NT2/D1 (cell line): Measurements from ENCODE around the gene ABT1.
A peak's percentile ranks its signal among the peaks of the same experiment; 100 is the strongest.
"Not testable (repeated sequence)": the region's sequence is repeated elsewhere in the genome, so short reads cannot be mapped to it uniquely, and the experiment has no call there.

ENCODE experiments used
- DNase-seq: peaks from one replicate; pipeline ENCODE4 v3.0.0-alpha.2; 2011; ENCODE audit warnings: low read depth, low spot score
- H3K27me3 ChIP-seq: 2 replicates; pipeline ENCODE4 v1.6.0; 2011; ENCODE audit warnings: mild to moderate bottlenecking; ENCODE audit not compliant: insufficient read length, insufficient read depth
- H3K36me3 ChIP-seq: 2 replicates; pipeline ENCODE4 v1.6.1; 2011; ENCODE audit warnings: mild to moderate bottlenecking, low read length, mixed read lengths; ENCODE audit not compliant: insufficient read depth, insufficient read length
- H3K4me1 ChIP-seq: 2 replicates; pipeline ENCODE4 v1.5.1; 2011; ENCODE audit not compliant: insufficient read depth, insufficient read length
- H3K4me3 ChIP-seq: 2 replicates; pipeline ENCODE4 v1.5.1; 2011; ENCODE audit warnings: low read depth; ENCODE audit not compliant: insufficient read length
- H3K9ac ChIP-seq: 2 replicates; pipeline ENCODE4 v1.6.0; 2011; ENCODE audit warnings: low read depth; ENCODE audit not compliant: insufficient read length
- H3K9me3 ChIP-seq: 2 replicates; pipeline ENCODE4 v1.5.1; 2011; ENCODE audit warnings: mild to moderate bottlenecking, low read length; ENCODE audit not compliant: insufficient read depth
- SUZ12 ChIP-seq: IDR thresholded peaks from 2 replicates; pipeline ENCODE4 v1.6.1; 2011; ENCODE audit not compliant: insufficient read length, insufficient read depth; ENCODE audit errors: extremely low read depth
- YY1 ChIP-seq: IDR thresholded peaks from 2 replicates; pipeline ENCODE4 v1.6.1; 2011; ENCODE audit not compliant: insufficient read length, insufficient read depth
- ZNF274 ChIP-seq: IDR thresholded peaks from 2 replicates; pipeline ENCODE4 v1.6.1; 2011; ENCODE audit warnings: mild to moderate bottlenecking, low read depth, low read length

ABT1 gene

GRCh38 chr6:26596579-26597388 lies at the start of gene ABT1:
Gene ABT1, plus strand, starts transcription at chr6:26596953. Its CDS starts 30 bp downstream, at chr6:26596983.
- no peaks in the 10 kb centered on the region for H3K27me3 ChIP-seq
- no peaks in the 10 kb centered on the region for H3K9me3 ChIP-seq
- H3K36me3 ChIP-seq, result peaks cover 26% of the 10 kb centered on the region
- peak; percentile 93 for DNase-seq
- H3K4me3 ChIP-seq, result peak within 1 kb of the TSS; percentile 92
- peak within 1 kb of the TSS; percentile 95 for H3K9ac ChIP-seq
- peaks cover 2% of the 10 kb centered on the region for H3K4me1 ChIP-seq
- TF ChIP-seq SUZ12 (no peak), ZNF274 (no peak), YY1 (peak; percentile 57)

GRCh38 chr6:26547363-26547762 lies 49.4 kb upstream of the ABT1 start:
- not testable (repeated sequence) for DNase-seq, H3K4me1 ChIP-seq, H3K4me3 ChIP-seq, H3K27me3 ChIP-seq, H3K9ac ChIP-seq, H3K9me3 ChIP-seq
- peaks cover 18% of the 10 kb centered on the region for H3K36me3 ChIP-seq

GRCh38 chr6:26550250-26550993 lies 46.3 kb upstream of the ABT1 start:
- Histone ChIP-seq H3K36me3 (peaks cover 6% of the 10 kb centered on the region), H3K9me3 (no peaks in the 10 kb centered on the region), H3K9ac (no peak overlapping the region), H3K4me1 (no peaks in the 10 kb centered on the region), H3K27me3 (no peaks in the 10 kb centered on the region), H3K4me3 (peak overlapping the region; percentile 19)
- TF ChIP-seq SUZ12, result no peak
- peak; percentile 32 for TF ChIP-seq YY1
- DNase-seq, result no peak

- Histone ChIP-seq H3K4me1 (no peaks in the 10 kb centered on the region), H3K36me3 (no peaks in the 10 kb centered on the region), H3K4me3 (no peak overlapping the region), H3K9ac (no peak overlapping the region), H3K9me3 (no peaks in the 10 kb centered on the region), H3K27me3 (no peaks in the 10 kb centered on the region)
- TF ChIP-seq YY1 (no peak), SUZ12 (no peak), ZNF274 (no peak)
- no peak for DNase-seq
These were observed 44.5 kb upstream of the ABT1 start for GRCh38 chr6:26552205-26552604.

- Histone ChIP-seq H3K27me3 (no peaks in the 10 kb centered on the region), H3K9me3 (no peaks in the 10 kb centered on the region), H3K36me3 (no peaks in the 10 kb centered on the region), H3K4me3 (peak overlapping the region; percentile 70), H3K4me1 (no peaks in the 10 kb centered on the region), H3K9ac (no peak overlapping the region)
- TF ChIP-seq ZNF274, result no peak
- TF ChIP-seq YY1, result no peak
- no peak for DNase-seq
These were observed 44.0 kb upstream of the ABT1 start for GRCh38 chr6:26552640-26553188.

- DNase-seq, result no peak
- Histone ChIP-seq H3K4me3 (peak overlapping the region; percentile 70), H3K9ac (peak overlapping the region; percentile 36), H3K4me1 (no peaks in the 10 kb centered on the region), H3K27me3 (no peaks in the 10 kb centered on the region), H3K36me3 (no peaks in the 10 kb centered on the region), H3K9me3 (no peaks in the 10 kb centered on the region)
- TF ChIP-seq SUZ12 (no peak), ZNF274 (no peak), YY1 (no peak)
These were observed 43.5 kb upstream of the ABT1 start for GRCh38 chr6:26553264-26553634.

GRCh38 chr6:26553635-26554446 lies 42.9 kb upstream of the ABT1 start:
- peak overlapping the region; percentile 66 for H3K9ac ChIP-seq
- H3K9me3 ChIP-seq, result no peaks in the 10 kb centered on the region
- H3K36me3 ChIP-seq, result no peaks in the 10 kb centered on the region
- DNase-seq, result no peak
- H3K4me3 ChIP-seq, result peak overlapping the region; percentile 70
- TF ChIP-seq YY1 (no peak), SUZ12 (no peak), ZNF274 (no peak)
- no peaks in the 10 kb centered on the region for H3K27me3 ChIP-seq
- H3K4me1 ChIP-seq, result no peaks in the 10 kb centered on the region
